SK-N-SH (cell line): ENCODE measurements around the gene ENPP5. TPM values are rescaled to one million over a fixed set of nuclear protein-coding genes. Genes with fewer than 3 reads are reported as not detected.

Experiments used
- CTCF ChIA-PET: fragments of 300-600, 350-600 bp; formaldehyde crosslinking; extraction: SDS; loops from one replicate; lab custom pipeline; 2021; lab: Yijun Ruan, JAX
- POLR2A ChIA-PET: fragments of 350-600 bp; sonication (Branson Sonifier 250); formaldehyde crosslinking; extraction: SDS; loops from one replicate; lab custom pipeline; 2020; ENCODE audit warnings: antibody characterized with exemption, inconsistent platforms; lab: Yijun Ruan, JAX
- DNase-seq: peaks from one replicate; pipeline ENCODE4 v3.0.0; 2012
- H2AFZ ChIP-seq: fragments of 200-600 bp; sonication (generic); 2 replicates; pipeline ENCODE4 v1.8.1; 2016; ENCODE audit warnings: antibody characterized with exemption, mild to moderate bottlenecking, low read depth
- H3F3A ChIP-seq: fragments of 200-600 bp; sonication (generic); replicated peaks from 2 replicates; pipeline ENCODE3; 2016; ENCODE audit warnings: antibody characterized with exemption, mild to moderate bottlenecking; ENCODE audit not compliant: insufficient read depth
- H3K27ac ChIP-seq, 2 experiments: fragments of 200-500 bp in 1 of 2; fragments of 200-600 bp in 1 of 2; sonication (Bioruptor generic) in 1 of 2; sonication (generic), shearing (Covaris generic) in 1 of 2; 2 replicates each; pipeline versions ENCODE4 v1.5.1 to v1.6.1; 2014 to 2016; ENCODE audit warnings: low read depth in 2 of 2, inconsistent platforms in 1 of 2, low read length in 1 of 2, mild to moderate bottlenecking in 1 of 2, mixed read lengths in 1 of 2
- H3K27me3 ChIP-seq: fragments of 200-600 bp; sonication (generic), shearing (Covaris generic); 2 replicates; pipeline ENCODE4 v1.6.1; 2016; ENCODE audit warnings: mixed run types; ENCODE audit not compliant: insufficient read depth
- H3K36me3 ChIP-seq, 2 experiments: fragments of 200-500 bp in 1 of 2; fragments of 200-600 bp in 1 of 2; sonication (Bioruptor generic) in 1 of 2; sonication (generic) in 1 of 2; replicated peaks in 1 of 2; 2 replicates each; pipeline versions ENCODE3 to v1.5.1; 2014 to 2016; ENCODE audit warnings: low read length in 1 of 2, mild to moderate bottlenecking in 1 of 2; ENCODE audit not compliant: insufficient read depth in 2 of 2, control insufficient read depth in 1 of 2
- H3K4me1 ChIP-seq, 2 experiments: fragments of 200-500 bp in 1 of 2; fragments of 200-600 bp in 1 of 2; sonication (Bioruptor generic) in 1 of 2; sonication (generic), shearing (Covaris generic) in 1 of 2; 2 replicates each; pipeline versions ENCODE4 v1.5.1 to v1.6.1; 2014 to 2016; ENCODE audit warnings: low read depth in 1 of 2, low read length in 1 of 2, mixed run types in 1 of 2; ENCODE audit not compliant: insufficient read depth in 2 of 2, control insufficient read depth in 1 of 2
- H3K4me2 ChIP-seq: fragments of 200-600 bp; sonication (generic), shearing (Covaris generic); 2 replicates; pipeline ENCODE4 v1.6.1; 2017; ENCODE audit warnings: mixed run types
- H3K4me3 ChIP-seq, 2 experiments: fragments of 200-500 bp in 1 of 2; fragments of 200-600 bp in 1 of 2; sonication (Bioruptor generic) in 1 of 2; sonication (generic), shearing (Covaris generic) in 1 of 2; 2 replicates each; pipeline versions ENCODE4 v1.5.1 to v1.8.1; 2014 to 2016; ENCODE audit warnings: low read depth in 2 of 2, inconsistent platforms in 1 of 2, low read length in 1 of 2, mild to moderate bottlenecking in 1 of 2, mixed read lengths in 1 of 2, moderate library complexity in 1 of 2
- H3K79me2 ChIP-seq: fragments of 200-600 bp; sonication (generic); 2 replicates; pipeline ENCODE4 v1.8.1; 2017; ENCODE audit warnings: mild to moderate bottlenecking; ENCODE audit not compliant: insufficient read depth
- H3K9ac ChIP-seq: fragments of 200-600 bp; sonication (generic); 2 replicates; pipeline ENCODE4 v1.6.1; 2017; ENCODE audit warnings: mixed run types
- H3K9me2 ChIP-seq: fragments of 200-600 bp; sonication (generic); 2 replicates; pipeline ENCODE4 v1.6.1; 2017; ENCODE audit warnings: mixed run types
- H3K9me3 ChIP-seq: fragments of 200-600 bp; sonication (generic); 2 replicates; pipeline ENCODE4 v1.6.1; 2017; ENCODE audit warnings: mixed run types, mild to moderate bottlenecking, moderate library complexity
- H4K20me1 ChIP-seq: fragments of 200-600 bp; sonication (generic); 2 replicates; pipeline ENCODE4 v1.6.1; 2017; ENCODE audit warnings: mild to moderate bottlenecking, mixed run types; ENCODE audit not compliant: insufficient read depth
- CTCF ChIP-seq: fragments of 200-600 bp; sonication (generic); IDR thresholded peaks from 2 replicates; pipeline ENCODE4 v1.6.1; 2017; ENCODE audit warnings: antibody characterized with exemption, mild to moderate bottlenecking, moderate library complexity
- EZH2phosphoT487 ChIP-seq: fragments of 200-600 bp; sonication (generic); IDR thresholded peaks from 2 replicates; pipeline ENCODE4 v1.6.1; 2017; ENCODE audit warnings: low read depth, mixed run types, mild to moderate bottlenecking, antibody characterized with exemption, moderate library complexity, borderline replicate concordance
- IRF3 ChIP-seq: fragments of 150-350 bp; IDR thresholded peaks from 2 replicates; pipeline ENCODE4 v1.6.1; 2016; ENCODE audit warnings: mild to moderate bottlenecking, low read depth, low read length
- MAX ChIP-seq: IDR thresholded peaks from 2 replicates; pipeline ENCODE4 v1.4.0; 2012; ENCODE audit warnings: low read depth
- MXI1 ChIP-seq: IDR thresholded peaks from 2 replicates; pipeline ENCODE4 v1.6.1; 2012; ENCODE audit warnings: mild to moderate bottlenecking, low read depth, low read length, improper control_type of control experiment
- NFIC ChIP-seq: IDR thresholded peaks from 2 replicates; pipeline ENCODE4 v1.4.0; 2012; ENCODE audit warnings: borderline replicate concordance
- POLR2AphosphoS5 ChIP-seq: IDR thresholded peaks from 2 replicates; pipeline ENCODE4 v1.6.1; 2012; ENCODE audit warnings: low read depth, low read length
- RAD21 ChIP-seq: IDR thresholded peaks from 2 replicates; pipeline ENCODE4 v1.6.1; 2012; ENCODE audit warnings: mild to moderate bottlenecking, low read length
- SIN3A ChIP-seq: IDR thresholded peaks from 2 replicates; pipeline ENCODE4 v1.6.1; 2012; ENCODE audit warnings: low read depth, mild to moderate bottlenecking, low read length, moderate library complexity, borderline replicate concordance
- SMC3 ChIP-seq: IDR thresholded peaks from 2 replicates; pipeline ENCODE4 v1.6.1; 2012; ENCODE audit warnings: low read depth, low read length, improper control_type of control experiment
- TAF1 ChIP-seq: IDR thresholded peaks from 2 replicates; pipeline ENCODE4 v1.6.1; 2012; ENCODE audit warnings: low read depth, mild to moderate bottlenecking, low read length, moderate library complexity, borderline replicate concordance
- YY1 ChIP-seq: IDR thresholded peaks from 2 replicates; pipeline ENCODE4 v1.4.0; 2012; ENCODE audit warnings: low read depth, mild to moderate bottlenecking
- WGBS: methylation state at CpG from one replicate; pipeline ENCODE4 v1.1.6; 2017; ENCODE audit warnings: low lambda C conversion rate; 5-methylcytosine and 5-hydroxymethylcytosine counted together
- polyA plus RNA-seq, 3 experiments: library from polyadenylated mRNA; depleted of rRNA; stranded (reverse); fragments of >200 nt; gene quantifications; 2 replicates each; pipeline ENCODE4 v1.2.3, GENCODE V29; 2012
- TF ChIP-seq, protein P1 (sequence below): IDR thresholded peaks from 2 replicates; pipeline ENCODE4; 2012
- TF ChIP-seq, protein P2 (sequence below): IDR thresholded peaks from 2 replicates; pipeline ENCODE4 v1.6.1; 2012; ENCODE audit warnings: mild to moderate bottlenecking, low read depth, low read length, moderate library complexity

ENPP5 gene
- polyA plus RNA-seq, 1 of the 3 experiments (the other 2 are of a cell fraction): not detected

GRCh38 chr6:46136831-46137230 lies 33.9 kb downstream of the ENPP5 start:
- Histone ChIP-seq H3K79me2 (no peaks in the 10 kb centered on the region), H3K36me3 (no peaks in the 10 kb centered on the region), H3K27me3 (no peaks in the 10 kb centered on the region; the same call in 1 of the 2 replicates), H3K4me1 (no peaks in the 10 kb centered on the region), H3F3A (no peaks in the 10 kb centered on the region), H3K27ac (no peak overlapping the region), H4K20me1 (no peaks in the 10 kb centered on the region), H3K9me3 (no peaks in the 10 kb centered on the region), H3K4me2 (no peak overlapping the region), H3K9ac (no peak overlapping the region), H3K9me2 (no peaks in the 10 kb centered on the region), H3K4me3 (no peak overlapping the region), H2AFZ (no peak overlapping the region)
- WGBS: 0% methylated on average over 2 of the region's 2 CpGs
- ChIA-PET CTCF (no interaction called here), POLR2A (no interaction called here)
- TF ChIP-seq, protein P1, sequence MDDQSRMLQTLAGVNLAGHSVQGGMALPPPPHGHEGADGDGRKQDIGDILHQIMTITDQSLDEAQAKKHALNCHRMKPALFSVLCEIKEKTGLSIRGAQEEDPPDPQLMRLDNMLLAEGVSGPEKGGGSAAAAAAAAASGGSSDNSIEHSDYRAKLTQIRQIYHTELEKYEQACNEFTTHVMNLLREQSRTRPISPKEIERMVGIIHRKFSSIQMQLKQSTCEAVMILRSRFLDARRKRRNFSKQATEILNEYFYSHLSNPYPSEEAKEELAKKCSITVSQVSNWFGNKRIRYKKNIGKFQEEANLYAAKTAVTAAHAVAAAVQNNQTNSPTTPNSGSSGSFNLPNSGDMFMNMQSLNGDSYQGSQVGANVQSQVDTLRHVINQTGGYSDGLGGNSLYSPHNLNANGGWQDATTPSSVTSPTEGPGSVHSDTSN: no peak
- TF ChIP-seq CTCF: no peak
- DNase-seq: no peak

- H3F3A ChIP-seq: no peaks in the 10 kb centered on the region
- no peak for DNase-seq
- no peaks in the 10 kb centered on the region for H3K4me1 ChIP-seq
- no peak overlapping the region for H3K9ac ChIP-seq
- H2AFZ ChIP-seq: no peak overlapping the region
- no peak overlapping the region for H3K27ac ChIP-seq
- H3K27me3 ChIP-seq: no peaks in the 10 kb centered on the region; the same call in 1 of the 2 replicates
- ChIA-PET POLR2A (no interaction called here), CTCF (no interaction called here)
- no peak overlapping the region for H3K4me2 ChIP-seq
- H3K36me3 ChIP-seq: no peaks in the 10 kb centered on the region
- H3K9me2 ChIP-seq: no peaks in the 10 kb centered on the region
- H4K20me1 ChIP-seq: no peaks in the 10 kb centered on the region
- H3K79me2 ChIP-seq: no peaks in the 10 kb centered on the region
- WGBS: 0% methylated on average over 1 of the region's 1 CpG
- no peaks in the 10 kb centered on the region for H3K9me3 ChIP-seq
- TF ChIP-seq MAX (no peak), SMC3 (no peak), SIN3A (no peak), MXI1 (no peak), EZH2phosphoT487 (no peak), RAD21 (no peak), YY1 (no peak), NFIC (no peak), IRF3 (no peak), TAF1 (no peak), POLR2AphosphoS5 (no peak)
- TF ChIP-seq, protein P2, sequence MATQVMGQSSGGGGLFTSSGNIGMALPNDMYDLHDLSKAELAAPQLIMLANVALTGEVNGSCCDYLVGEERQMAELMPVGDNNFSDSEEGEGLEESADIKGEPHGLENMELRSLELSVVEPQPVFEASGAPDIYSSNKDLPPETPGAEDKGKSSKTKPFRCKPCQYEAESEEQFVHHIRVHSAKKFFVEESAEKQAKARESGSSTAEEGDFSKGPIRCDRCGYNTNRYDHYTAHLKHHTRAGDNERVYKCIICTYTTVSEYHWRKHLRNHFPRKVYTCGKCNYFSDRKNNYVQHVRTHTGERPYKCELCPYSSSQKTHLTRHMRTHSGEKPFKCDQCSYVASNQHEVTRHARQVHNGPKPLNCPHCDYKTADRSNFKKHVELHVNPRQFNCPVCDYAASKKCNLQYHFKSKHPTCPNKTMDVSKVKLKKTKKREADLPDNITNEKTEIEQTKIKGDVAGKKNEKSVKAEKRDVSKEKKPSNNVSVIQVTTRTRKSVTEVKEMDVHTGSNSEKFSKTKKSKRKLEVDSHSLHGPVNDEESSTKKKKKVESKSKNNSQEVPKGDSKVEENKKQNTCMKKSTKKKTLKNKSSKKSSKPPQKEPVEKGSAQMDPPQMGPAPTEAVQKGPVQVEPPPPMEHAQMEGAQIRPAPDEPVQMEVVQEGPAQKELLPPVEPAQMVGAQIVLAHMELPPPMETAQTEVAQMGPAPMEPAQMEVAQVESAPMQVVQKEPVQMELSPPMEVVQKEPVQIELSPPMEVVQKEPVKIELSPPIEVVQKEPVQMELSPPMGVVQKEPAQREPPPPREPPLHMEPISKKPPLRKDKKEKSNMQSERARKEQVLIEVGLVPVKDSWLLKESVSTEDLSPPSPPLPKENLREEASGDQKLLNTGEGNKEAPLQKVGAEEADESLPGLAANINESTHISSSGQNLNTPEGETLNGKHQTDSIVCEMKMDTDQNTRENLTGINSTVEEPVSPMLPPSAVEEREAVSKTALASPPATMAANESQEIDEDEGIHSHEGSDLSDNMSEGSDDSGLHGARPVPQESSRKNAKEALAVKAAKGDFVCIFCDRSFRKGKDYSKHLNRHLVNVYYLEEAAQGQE: no peak
- no peak overlapping the region for H3K4me3 ChIP-seq
These were observed 35.6 kb downstream of the ENPP5 start for GRCh38 chr6:46135176-46135575.
